Mucosa of stomach (tissue), 1 donor: ENCODE data around the gene SLC2A8.
A peak's percentile ranks its signal among the peaks of the same experiment; 100 is the strongest.

Experiments
- H3K27me3 ChIP-seq: one replicate; pipeline ENCODE4 v1.7.0; 2013; ENCODE audit warnings: mild to moderate bottlenecking, low read length; ENCODE audit not compliant: control insufficient read depth, insufficient read depth
- H3K36me3 ChIP-seq: one replicate; pipeline ENCODE4 v1.7.0; 2013; ENCODE audit warnings: low read length; ENCODE audit not compliant: control insufficient read depth, insufficient read depth
- H3K4me1 ChIP-seq: one replicate; pipeline ENCODE4 v1.7.0; 2013; ENCODE audit warnings: mild to moderate bottlenecking, low read length; ENCODE audit not compliant: control insufficient read depth, insufficient read depth
- H3K4me3 ChIP-seq: one replicate; pipeline ENCODE4 v1.7.0; 2013; ENCODE audit warnings: low read length
- H3K9ac ChIP-seq: one replicate; pipeline ENCODE4 v1.7.0; 2013; ENCODE audit warnings: mild to moderate bottlenecking, low read length, moderate library complexity
- H3K9me3 ChIP-seq: one replicate; pipeline ENCODE4 v1.7.0; 2013; ENCODE audit warnings: mild to moderate bottlenecking, low read length, moderate library complexity; ENCODE audit not compliant: control insufficient read depth
- donor health status: Pancreatic carcinoma.

The SLC2A8 gene

DNA sequence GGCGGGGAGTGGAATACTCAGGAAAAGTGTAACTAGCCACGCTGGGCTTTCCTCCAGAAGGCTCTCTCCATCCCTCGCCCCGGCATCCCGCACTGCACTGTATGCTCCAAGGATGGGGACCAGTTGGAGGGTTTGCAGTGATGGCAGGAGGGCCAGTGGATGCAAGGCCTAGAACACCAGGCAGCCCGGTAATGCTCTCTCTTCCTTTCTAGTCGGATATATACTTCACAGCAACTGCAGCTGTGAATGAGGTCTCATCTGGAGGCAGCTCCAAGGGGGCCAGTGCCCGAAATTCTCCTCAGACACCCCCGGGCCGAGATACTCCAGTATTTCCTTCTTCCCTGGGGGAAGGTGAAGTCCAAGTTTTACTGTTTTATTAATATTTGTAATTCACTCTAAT is 10.0 kb upstream of the SLC2A8 start:
- Histone ChIP-seq H3K36me3 (no peaks in the 10 kb centered on the region), H3K4me3 (no peak overlapping the region), H3K9ac (no peak overlapping the region), H3K27me3 (no peaks in the 10 kb centered on the region), H3K9me3 (no peaks in the 10 kb centered on the region), H3K4me1 (no peaks in the 10 kb centered on the region)

DNA sequence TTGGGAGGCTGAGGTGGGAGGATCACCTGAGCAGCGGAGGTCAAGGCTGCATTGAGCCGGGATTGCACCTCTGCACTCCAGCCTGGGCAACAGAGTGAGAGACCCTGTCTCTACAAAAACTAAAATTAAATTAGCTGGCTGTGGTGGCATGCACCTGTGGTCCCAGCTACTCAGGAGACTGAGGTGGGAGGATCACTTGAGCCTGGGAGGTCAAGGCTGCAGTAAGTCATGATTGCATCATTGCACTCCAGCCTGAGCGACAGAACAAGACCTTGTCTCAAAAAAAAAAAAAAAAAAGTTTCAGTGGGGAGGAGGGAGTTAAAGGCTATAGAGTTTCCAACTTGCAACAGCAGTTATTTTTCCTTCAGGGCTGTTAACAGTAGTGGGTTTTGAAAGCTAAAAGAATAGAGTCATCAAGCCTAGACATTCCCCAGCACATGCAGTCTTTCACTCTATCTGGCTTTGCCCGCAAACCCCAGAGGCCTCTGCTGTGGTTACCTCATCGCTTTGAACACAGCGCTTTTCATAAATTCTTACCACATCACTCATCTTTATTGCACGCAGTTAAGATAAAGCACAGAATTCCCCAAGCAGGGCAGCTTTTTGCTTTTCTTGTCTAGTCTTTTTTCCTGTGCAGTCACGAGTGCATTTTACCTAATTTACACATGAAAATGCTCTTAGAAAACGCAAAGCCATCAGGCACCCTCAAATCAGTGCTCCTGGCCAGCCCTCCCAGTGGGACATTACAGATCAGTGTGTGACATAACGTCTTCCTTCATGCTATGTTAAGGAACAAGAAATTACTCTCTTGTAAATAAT is 8.7 kb upstream of the SLC2A8 start:
- H3K36me3 ChIP-seq = no peaks in the 10 kb centered on the region
- H3K9ac ChIP-seq = no peak overlapping the region
- no peaks in the 10 kb centered on the region for H3K27me3 ChIP-seq
- no peak overlapping the region for H3K4me3 ChIP-seq
- no peaks in the 10 kb centered on the region for H3K9me3 ChIP-seq
- H3K4me1 ChIP-seq = no peaks in the 10 kb centered on the region

DNA sequence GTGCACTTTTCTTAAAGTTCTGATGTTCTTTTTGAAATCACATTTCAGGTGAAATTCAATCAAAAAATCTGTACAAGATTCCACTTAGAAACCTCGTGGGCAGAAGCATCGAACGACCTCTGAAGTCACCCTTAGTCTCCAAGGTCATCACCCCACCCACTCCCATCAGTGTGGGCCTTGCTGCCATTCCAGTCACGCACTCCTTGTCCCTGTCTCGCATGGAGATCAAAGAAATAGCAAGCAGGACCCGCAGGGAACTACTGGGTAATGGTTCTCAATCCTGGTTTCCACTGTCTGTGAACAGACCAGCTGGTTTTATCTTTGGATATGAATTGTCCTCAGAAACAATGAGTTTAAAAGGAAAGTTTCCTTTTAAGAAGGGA is 8.1 kb upstream of the SLC2A8 start:
- Histone ChIP-seq H3K4me1 (no peaks in the 10 kb centered on the region), H3K27me3 (no peaks in the 10 kb centered on the region), H3K36me3 (no peaks in the 10 kb centered on the region), H3K9me3 (no peaks in the 10 kb centered on the region), H3K9ac (no peak overlapping the region), H3K4me3 (no peak overlapping the region)

DNA sequence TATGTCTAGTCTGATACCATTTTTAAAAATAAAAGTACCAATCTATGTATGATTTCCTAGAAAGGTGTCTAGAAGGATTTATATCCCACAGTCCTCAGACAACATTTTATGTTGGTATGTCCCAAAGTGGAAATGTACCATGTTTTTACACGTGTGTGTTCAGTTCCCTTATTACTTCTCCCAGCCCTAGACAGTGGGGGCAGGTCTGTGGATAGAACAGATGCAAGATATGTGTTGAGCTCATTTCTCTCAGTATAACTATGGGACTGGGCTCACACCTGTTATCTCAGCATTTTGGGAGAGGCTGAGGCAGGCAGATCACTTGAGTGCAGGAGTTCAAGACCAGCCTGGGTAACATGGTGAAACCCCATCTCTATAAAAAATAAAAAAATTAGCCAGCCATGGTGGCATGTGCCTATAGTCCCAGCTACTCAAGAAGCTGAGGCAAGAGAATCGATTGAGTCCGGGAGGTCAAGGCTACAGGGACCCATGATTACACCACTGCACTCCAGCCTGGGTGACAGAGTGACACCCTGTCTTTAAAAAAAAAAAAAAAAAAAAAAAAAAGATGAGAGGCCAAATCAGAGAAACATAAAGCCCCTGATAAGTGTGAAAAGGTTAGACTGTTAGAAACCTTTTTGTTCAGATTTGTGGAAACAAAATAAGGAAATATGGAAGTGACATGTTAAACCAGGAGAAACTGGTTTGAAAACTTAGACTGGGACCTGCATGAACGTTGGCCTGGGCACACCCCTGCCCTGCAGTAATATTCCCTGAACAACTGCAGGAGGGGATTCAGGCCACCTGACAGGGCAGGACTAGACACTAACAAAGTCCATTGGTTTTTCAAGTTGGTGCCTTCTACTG is 7.4 kb upstream of the SLC2A8 start:
- Histone ChIP-seq H3K4me1 (no peaks in the 10 kb centered on the region), H3K27me3 (no peaks in the 10 kb centered on the region), H3K36me3 (no peaks in the 10 kb centered on the region), H3K9ac (no peak overlapping the region), H3K9me3 (no peaks in the 10 kb centered on the region), H3K4me3 (no peak overlapping the region)

DNA sequence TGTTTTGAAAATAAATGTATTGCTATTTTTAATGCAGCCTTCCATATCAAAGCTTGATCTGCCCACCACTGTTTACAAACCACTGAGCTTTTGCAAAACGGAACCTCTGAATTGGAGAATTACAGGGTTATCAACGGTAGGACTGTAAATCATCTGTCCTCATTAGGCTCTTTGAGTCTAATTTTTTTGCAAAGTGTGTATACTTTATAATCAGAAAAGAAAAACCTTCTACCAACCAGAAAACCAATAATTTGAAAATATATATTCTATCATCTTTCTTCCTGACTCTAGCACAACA is 6.8 kb upstream of the SLC2A8 start:
- Histone ChIP-seq H3K4me1 (no peaks in the 10 kb centered on the region), H3K4me3 (no peak overlapping the region), H3K9ac (no peak overlapping the region), H3K9me3 (no peaks in the 10 kb centered on the region), H3K36me3 (no peaks in the 10 kb centered on the region), H3K27me3 (no peaks in the 10 kb centered on the region)

DNA sequence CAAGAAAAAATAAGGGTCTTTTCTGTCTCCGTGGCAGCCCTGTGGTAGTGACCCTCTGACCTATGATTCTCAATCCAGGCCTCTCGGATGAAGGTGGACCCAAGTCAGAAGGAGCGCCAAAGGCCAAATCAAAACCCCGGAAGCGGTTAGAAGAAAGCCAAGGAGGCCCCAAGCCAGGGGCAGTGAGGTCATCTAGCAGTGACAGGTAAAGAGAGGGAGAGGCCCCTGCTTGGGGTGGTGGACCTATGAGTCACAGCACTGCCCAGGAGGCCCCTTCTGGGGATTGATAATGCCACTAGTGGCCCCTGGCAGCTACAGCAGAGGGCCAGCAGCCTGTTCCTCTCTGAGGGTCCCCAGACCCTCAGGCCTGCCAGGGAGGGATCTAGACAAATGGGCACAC is 6.4 kb upstream of the SLC2A8 start:
- Histone ChIP-seq H3K36me3 (no peaks in the 10 kb centered on the region), H3K9ac (no peak overlapping the region)

DNA sequence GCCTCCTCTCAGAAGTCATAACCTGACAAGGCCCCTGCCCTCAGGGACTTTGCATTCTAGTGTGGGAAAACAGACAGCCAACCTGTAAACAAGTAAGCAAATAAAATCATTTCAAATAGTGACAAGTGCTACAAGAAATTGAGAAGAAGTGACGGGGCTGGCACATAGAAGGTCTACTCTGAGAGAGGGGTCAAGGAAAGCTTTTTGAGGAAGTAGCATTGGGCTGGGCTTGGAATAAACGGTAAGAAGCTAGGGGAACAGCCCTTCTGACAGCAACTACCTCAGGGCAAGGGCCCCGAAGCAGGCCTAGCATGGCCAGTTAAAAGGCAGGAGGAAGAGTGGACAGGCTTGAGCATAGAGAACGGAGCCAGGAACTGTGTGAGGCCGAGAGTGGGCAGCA is 4.8 kb upstream of the SLC2A8 start:
- Histone ChIP-seq H3K9me3 (no peaks in the 10 kb centered on the region), H3K36me3 (no peaks in the 10 kb centered on the region), H3K4me3 (no peak overlapping the region), H3K9ac (no peak overlapping the region), H3K4me1 (peaks cover 5% of the 10 kb centered on the region), H3K27me3 (no peaks in the 10 kb centered on the region)

More for the DNA sequence above, 6.4 kb upstream of the SLC2A8 start:
- H3K27me3 ChIP-seq = no peaks in the 10 kb centered on the region
- H3K4me3 ChIP-seq = no peak overlapping the region
- H3K4me1 ChIP-seq = no peaks in the 10 kb centered on the region
- no peaks in the 10 kb centered on the region for H3K9me3 ChIP-seq

DNA sequence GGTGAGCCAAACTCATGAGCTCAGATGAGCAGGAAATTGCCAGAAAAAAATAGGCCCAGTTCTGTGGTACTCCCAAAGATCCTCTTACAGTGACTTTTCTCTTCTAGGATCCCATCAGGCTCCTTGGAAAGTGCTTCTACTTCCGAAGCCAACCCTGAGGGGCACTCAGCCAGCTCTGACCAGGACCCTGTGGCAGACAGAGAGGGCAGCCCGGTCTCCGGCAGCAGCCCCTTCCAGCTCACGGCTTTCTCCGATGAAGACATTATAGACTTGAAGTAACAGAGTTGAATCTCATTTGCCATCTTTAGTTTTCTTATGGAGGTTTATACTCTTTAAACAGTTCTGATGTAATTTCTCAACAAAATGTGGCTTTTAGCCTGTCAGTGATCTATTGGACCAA is 4.0 kb upstream of the SLC2A8 start:
- Histone ChIP-seq H3K36me3 (no peaks in the 10 kb centered on the region), H3K4me1 (peaks cover 5% of the 10 kb centered on the region), H3K4me3 (no peak overlapping the region), H3K27me3 (no peaks in the 10 kb centered on the region), H3K9me3 (no peaks in the 10 kb centered on the region), H3K9ac (no peak overlapping the region)

DNA sequence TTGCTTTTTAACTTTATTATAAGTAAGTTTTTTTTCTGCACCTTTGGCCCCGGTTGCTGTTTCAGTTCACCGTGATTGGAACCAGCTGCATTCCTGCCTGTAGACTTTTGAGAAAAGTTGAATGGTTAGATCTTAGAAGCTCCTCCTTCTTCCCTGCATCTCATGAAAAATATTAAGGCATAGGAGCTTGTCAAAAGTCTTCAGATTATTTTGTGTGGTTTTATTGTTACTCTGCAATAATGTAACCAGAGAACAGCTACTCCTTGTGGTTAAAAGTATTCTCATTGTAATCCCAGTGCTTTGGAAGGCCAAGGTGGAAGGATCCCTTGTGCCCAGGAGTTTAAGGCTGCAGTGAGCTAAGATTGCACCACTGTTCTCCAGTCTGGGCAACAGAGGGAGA is 3.3 kb upstream of the SLC2A8 start:
- Histone ChIP-seq H3K9ac (no peak overlapping the region), H3K4me1 (peaks cover 11% of the 10 kb centered on the region), H3K27me3 (no peaks in the 10 kb centered on the region)

DNA sequence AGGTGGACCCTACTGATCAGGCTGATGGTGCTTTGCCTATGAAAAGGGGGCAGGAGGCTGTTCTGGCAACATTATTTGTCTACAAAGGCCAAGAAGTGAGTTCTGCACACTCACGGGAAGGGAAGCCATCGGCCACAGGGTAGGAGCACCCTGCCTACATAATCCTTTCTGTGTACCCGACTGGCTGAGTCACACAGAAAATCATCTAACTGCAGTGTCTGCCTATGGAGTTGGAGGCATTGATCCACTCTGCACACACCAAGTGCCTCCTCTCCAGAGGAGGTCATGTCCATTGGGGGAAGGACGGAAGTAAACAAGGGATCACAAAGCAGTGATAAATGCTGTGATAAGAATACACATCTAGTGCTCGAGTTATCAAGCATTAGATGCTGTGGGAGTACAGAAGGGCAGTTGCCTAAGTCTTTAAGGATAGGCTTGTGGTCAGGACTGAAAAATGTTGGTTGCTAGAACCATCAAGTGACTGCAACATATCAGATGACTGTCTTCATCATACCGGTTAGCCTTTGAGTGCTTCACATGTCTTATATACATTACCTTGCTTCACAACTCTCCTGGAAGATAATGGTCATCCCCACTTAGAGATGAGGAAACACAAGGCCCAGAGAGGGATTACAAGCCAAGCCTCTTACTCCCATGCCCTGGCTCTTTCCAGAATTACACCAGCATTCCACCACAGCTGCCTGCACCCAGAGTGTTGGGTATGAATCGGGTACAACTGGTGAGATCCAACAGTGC is 1.3 kb upstream of the SLC2A8 start:
- no peaks in the 10 kb centered on the region for H3K9me3 ChIP-seq
- H3K9ac ChIP-seq = peak overlapping the region; percentile 19
- H3K27me3 ChIP-seq = no peaks in the 10 kb centered on the region
- H3K36me3 ChIP-seq = no peaks in the 10 kb centered on the region
- no peak overlapping the region for H3K4me3 ChIP-seq
- peaks cover 12% of the 10 kb centered on the region for H3K4me1 ChIP-seq

More for the DNA sequence above, 3.3 kb upstream of the SLC2A8 start:
- Histone ChIP-seq H3K36me3 (no peaks in the 10 kb centered on the region), H3K9me3 (no peaks in the 10 kb centered on the region), H3K4me3 (no peak overlapping the region)

DNA sequence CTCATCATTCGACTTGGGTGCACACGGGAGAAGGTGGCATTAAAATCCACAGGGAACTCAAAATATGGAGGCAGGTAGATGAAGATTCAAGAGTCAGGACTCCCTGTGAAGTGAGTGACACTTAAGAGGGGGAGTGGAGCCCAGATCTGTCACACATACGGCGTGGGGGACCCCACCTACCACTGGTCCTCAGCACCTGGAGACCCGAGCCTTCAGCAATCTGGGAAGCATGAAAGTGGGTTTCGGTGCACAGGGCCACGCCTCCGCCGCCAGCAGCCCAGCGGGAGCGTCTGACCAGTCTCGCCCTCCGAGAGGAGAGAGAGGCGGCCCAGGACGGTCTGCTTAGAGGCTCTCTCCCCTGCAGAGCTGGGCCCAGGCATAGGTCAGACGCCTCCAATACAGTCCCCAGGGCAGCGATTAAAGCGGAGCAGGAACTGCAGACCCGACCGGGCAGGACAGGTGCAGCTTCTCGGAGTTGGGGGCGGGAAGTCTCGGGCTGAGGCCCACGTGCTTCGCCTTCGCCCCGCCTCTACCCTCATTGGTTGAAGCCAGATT is 639 bp upstream of the SLC2A8 start:
- peaks cover 12% of the 10 kb centered on the region for H3K4me1 ChIP-seq
- no peaks in the 10 kb centered on the region for H3K9me3 ChIP-seq
- H3K9ac ChIP-seq = peak overlapping the region; percentile 19
- H3K27me3 ChIP-seq = no peaks in the 10 kb centered on the region
- peak overlapping the region; percentile 42 for H3K4me3 ChIP-seq
- no peaks in the 10 kb centered on the region for H3K36me3 ChIP-seq
